ENCODE results near the gene EIF4ENIF1.
"Not testable (repeated sequence)": the region's sequence is repeated elsewhere in the genome, so short reads cannot be mapped to it uniquely, and the experiment has no call there.

The EIF4ENIF1 gene

DNA sequence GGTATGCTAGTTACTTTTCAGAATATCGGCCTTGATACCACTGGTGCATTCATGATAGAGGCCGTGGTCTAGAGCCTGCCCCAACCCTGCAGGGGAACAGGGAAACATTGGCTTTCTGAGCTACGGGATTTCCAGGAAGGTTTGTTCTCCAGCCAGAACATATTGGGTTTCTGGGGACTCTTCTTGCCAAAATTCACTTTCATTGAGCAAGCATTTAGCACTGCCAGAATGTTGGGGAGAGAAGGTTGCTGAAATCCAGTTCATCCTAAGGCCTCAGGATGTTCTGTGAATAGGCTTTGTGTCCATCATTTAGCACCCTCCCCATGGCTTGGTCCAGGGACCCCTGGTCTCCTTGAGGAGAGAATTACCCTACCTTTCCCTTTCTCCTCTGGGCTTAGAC lies 53.5 kb downstream of the EIF4ENIF1 start:
- in situ Hi-C loops (cut with MboI; ENCODE audit: low pct_unique_long_range_greater_than_20kb, low sequenced_read_pairs, unreplicated experiment) = no loop called here
- no peak for DNase-seq (ENCODE audit: low spot score)
- TF ChIP-seq, protein P1, sequence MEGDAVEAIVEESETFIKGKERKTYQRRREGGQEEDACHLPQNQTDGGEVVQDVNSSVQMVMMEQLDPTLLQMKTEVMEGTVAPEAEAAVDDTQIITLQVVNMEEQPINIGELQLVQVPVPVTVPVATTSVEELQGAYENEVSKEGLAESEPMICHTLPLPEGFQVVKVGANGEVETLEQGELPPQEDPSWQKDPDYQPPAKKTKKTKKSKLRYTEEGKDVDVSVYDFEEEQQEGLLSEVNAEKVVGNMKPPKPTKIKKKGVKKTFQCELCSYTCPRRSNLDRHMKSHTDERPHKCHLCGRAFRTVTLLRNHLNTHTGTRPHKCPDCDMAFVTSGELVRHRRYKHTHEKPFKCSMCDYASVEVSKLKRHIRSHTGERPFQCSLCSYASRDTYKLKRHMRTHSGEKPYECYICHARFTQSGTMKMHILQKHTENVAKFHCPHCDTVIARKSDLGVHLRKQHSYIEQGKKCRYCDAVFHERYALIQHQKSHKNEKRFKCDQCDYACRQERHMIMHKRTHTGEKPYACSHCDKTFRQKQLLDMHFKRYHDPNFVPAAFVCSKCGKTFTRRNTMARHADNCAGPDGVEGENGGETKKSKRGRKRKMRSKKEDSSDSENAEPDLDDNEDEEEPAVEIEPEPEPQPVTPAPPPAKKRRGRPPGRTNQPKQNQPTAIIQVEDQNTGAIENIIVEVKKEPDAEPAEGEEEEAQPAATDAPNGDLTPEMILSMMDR (IDR thresholded peaks at IDR 0.05; ENCODE audit: extremely low read depth, insufficient read depth, missing control alignments) = no peak

DNA sequence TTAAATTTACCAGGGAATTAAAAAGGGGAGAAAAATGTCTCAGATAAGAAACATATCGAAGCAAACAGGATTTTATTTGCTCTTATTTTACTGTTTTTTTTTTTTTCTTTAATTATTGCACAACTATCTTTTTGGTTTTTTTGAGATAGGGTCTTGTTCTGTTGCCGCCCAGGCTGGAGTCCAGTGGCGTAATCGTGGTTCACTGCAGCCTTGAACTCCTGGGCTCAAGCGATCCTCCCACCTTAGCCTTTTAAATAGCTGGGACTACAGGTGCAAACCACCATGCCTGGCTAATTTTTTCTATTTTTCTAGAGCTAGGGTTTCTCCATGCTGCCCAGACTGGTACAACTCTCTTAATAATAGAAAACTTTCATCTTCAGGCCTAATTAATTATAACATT lies 57.7 kb downstream of the EIF4ENIF1 start:
- DNase-seq (ENCODE audit: low spot score) = no peak
- TF ChIP-seq, protein P1 (IDR thresholded peaks at IDR 0.05; ENCODE audit: extremely low read depth, insufficient read depth, missing control alignments) = no peak
- in situ Hi-C loops (cut with MboI; ENCODE audit: low pct_unique_long_range_greater_than_20kb, low sequenced_read_pairs, unreplicated experiment) = no loop called here

DNA sequence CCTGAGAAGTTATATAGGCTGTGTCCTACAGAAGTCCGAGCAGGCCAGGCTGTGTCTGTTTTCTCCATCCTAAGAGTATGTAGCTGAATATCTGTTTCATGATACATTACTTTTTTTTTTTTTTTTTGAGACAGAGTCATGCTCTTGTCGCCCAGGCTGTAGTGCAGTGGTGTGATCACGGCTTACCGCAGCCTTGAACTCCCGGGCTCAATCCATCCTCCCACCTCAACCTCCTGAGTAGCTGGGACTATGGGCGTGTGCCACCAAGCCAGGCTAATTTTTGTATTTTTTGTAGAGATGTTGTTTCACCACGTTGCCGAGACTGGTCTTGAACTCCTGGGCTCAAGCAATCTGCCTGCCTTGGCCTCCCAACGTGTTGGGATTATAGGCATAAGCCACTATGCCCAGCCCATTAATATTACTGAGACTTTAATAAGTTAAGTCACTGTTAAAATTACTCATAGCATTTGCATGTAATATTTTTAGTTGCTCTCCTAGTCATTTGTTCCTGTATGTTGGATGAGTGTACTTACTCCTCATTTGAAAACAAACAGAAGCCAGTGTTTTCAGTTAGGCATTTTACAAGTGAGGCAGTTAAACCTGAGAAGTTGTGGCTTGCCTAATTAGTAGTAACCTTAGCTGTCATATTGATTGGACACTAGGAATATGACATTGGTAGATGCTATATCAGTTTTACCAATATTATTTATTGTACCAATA lies 64.2 kb downstream of the EIF4ENIF1 start:
- in situ Hi-C loops (cut with MboI; ENCODE audit: low pct_unique_long_range_greater_than_20kb, low sequenced_read_pairs, unreplicated experiment) = no loop called here
- TF ChIP-seq, protein P1 (IDR thresholded peaks at IDR 0.05; ENCODE audit: extremely low read depth, insufficient read depth, missing control alignments) = no peak
- no peak for DNase-seq (ENCODE audit: low spot score)

DNA sequence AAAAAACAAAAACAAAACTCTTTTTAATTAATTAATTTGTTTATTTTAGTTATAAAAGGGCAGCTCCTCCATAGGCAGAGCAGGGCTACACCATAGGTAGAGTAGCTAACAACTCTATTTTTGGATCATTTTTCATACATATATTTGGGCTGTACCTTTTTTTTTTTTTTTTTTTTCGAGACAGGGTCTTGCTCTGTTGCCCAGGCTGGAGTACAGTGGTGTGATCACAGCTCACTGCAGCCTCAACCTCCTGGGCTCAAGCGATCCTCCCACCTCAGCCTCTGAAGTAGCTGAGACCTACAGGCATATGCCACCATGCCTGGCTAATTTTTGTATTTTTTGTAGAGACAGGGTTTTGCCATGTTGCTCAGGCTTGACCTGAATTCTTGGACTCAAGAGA lies 87.3 kb downstream of the EIF4ENIF1 start:
- DNase-seq (ENCODE audit: low spot score); in situ Hi-C loops (cut with MboI; ENCODE audit: low pct_unique_long_range_greater_than_20kb, low sequenced_read_pairs, unreplicated experiment): not testable (repeated sequence)

DNA sequence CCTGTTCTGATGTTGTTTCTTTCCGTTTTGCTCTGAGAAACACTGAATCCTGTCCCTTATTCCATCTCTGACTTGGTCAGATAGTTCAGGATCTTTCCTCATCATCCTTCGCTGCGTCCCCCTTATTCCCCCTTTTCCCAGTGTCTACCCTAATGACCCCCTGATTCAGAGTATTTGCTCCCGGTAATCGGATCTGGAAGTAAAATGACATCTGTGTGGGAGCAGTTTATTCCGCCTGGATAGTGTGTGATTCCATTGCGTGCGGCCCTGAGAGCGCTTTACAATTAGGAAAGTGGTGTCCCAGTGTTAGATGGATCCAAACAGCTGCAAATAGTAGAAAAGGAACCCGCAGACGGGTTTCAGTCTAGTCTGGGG lies 89.6 kb downstream of the EIF4ENIF1 start:
- peak; percentile 7 for DNase-seq (ENCODE audit: low spot score)
- in situ Hi-C loops (cut with MboI; ENCODE audit: low pct_unique_long_range_greater_than_20kb, low sequenced_read_pairs, unreplicated experiment) = no loop called here
- TF ChIP-seq, protein P1 (IDR thresholded peaks at IDR 0.05; ENCODE audit: extremely low read depth, insufficient read depth, missing control alignments) = no peak

DNA sequence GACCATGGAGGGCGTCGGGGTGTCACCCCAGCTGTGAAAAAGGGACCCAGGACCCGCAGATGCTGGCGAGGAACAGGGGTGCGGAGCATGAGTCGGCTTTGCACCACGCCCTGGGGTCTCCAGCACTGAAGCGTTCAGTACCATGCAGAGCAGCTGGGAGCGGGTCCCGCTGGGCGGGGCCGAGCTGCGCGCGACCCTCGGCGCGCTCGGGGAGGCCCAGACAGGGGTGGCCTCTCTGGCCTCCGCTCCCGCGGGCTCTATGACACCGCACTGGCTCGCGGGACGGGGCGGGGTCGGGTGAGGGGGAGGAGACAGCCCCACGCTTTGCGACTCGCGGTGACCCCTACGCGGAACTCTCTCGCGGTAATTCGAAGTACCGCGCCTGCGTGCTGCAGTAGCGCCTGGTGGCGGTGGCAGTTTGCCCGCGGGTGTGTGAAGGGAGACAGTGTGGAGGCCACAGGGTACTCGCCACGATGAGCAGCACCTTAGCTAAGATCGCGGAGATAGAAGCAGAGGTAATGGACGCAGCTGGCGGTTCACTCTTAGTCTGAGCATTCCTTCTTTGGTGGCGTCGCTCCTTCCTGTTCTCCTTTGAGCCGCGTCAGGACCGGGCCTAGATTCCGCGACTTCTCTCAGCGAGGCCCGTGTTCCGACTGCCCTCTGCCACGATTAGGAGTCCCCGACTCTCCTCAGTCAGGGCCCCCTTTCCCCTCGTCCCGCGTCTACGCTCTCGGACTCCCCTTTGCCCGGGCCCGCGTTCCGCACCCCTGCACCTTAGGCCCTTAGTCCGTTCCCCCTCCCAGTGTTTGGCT lies 90.2 kb downstream of the EIF4ENIF1 start, which contains the start of gene DRG1:
DRG1 (plus strand) TSS at position 394 of the 812 bp plus-strand sequence; CDS start at position 474, 80 bp downstream.
- TF ChIP-seq, protein P1 (IDR thresholded peaks at IDR 0.05; ENCODE audit: extremely low read depth, insufficient read depth, missing control alignments) = no peak
- DNase-seq (ENCODE audit: low spot score) = peak; percentile 99
- in situ Hi-C loops (cut with MboI; ENCODE audit: low pct_unique_long_range_greater_than_20kb, low sequenced_read_pairs, unreplicated experiment) = no loop called here

DNA sequence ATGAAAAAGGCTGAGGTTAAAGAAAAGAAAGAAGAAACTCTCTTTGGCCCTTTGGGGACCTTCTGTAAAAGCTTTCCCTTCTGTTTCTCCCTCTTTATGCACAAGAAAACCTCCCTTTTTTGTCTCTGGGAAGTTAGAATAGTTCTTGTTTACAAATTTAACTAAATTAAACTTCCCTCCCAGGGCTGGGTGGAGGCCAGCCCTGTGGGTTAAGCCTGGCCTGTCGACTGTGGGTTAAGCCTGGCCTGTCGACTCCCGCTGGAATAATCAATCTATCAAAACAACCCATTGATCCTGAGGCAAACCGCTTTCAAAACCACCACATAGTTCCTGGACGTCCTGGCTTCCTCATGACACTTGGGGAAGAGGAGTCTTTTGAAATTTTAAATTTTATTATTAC lies 91.4 kb downstream of the EIF4ENIF1 start:
- DNase-seq (ENCODE audit: low spot score) = no peak
- in situ Hi-C loops (cut with MboI; ENCODE audit: low pct_unique_long_range_greater_than_20kb, low sequenced_read_pairs, unreplicated experiment) = no loop called here
- TF ChIP-seq, protein P1 (IDR thresholded peaks at IDR 0.05; ENCODE audit: extremely low read depth, insufficient read depth, missing control alignments) = no peak
